ENCODE results near the gene SCYGR5. TPM values are rescaled to one million over a fixed set of nuclear protein-coding genes. Genes with fewer than 3 reads are reported as not detected.

Gene SCYGR5
- polyA plus RNA-seq, 1 donor (not counting 4 experiments of a cell fraction or from before 2014, with no cell fraction given), result not detected

- no peak overlapping the region for H3K27ac ChIP-seq (ENCODE audit: control insufficient read depth, insufficient read depth, low read length)
- FAIRE-seq, result no peak
- H3K9ac ChIP-seq (ENCODE audit: control insufficient read depth, extremely low read depth, insufficient read depth, low read length), result no peak overlapping the region
- H3K79me2 ChIP-seq (ENCODE audit: control insufficient read depth, insufficient read depth, low read length), result no peaks in the 10 kb centered on the region
- H3K9me1 ChIP-seq (ENCODE audit: control insufficient read depth, extremely low read depth, insufficient read depth, low read length), result no peaks in the 10 kb centered on the region
- H3K4me1 ChIP-seq (ENCODE audit: control insufficient read depth, extremely low read depth, insufficient read depth, low read length), result peaks cover 19% of the 10 kb centered on the region
- H3K27me3 ChIP-seq (ENCODE audit: control insufficient read depth, extremely low read depth, insufficient read depth, low read length), result no peaks in the 10 kb centered on the region
- no peak for DNase-seq (ENCODE audit: low read depth, low spot score)
- TF ChIP-seq CTCF (optimal IDR thresholded peaks at IDR 0.05 in 1 of 3, IDR thresholded peaks at IDR 0.05 in 1 of 3, conservative IDR thresholded peaks at IDR 0.05 in 1 of 3; ENCODE audit: extremely low read depth in 1 of 3, insufficient read depth in 2 of 3, low read length in 3 of 3), result no peak
- TF ChIP-seq EZH2 (IDR thresholded peaks at IDR 0.05; ENCODE audit: low read length), result no peak
- dilution Hi-C loops (cut with MboI; ENCODE audit: extremely low pct_ligation_motif_present, low sequenced_read_pairs), result no loop called here
- no peaks in the 10 kb centered on the region for H3K36me3 ChIP-seq (ENCODE audit: control insufficient read depth in 2 of 2, extremely low read depth in 1 of 2, insufficient read depth in 2 of 2, low read length in 2 of 2)
- no peak overlapping the region for H3K4me3 ChIP-seq (ENCODE audit: control insufficient read depth in 2 of 3, extremely low read depth in 1 of 3, insufficient read depth in 2 of 3, low read depth in 1 of 3, low read length in 3 of 3)
- no peak overlapping the region for H3K4me2 ChIP-seq (ENCODE audit: control insufficient read depth, extremely low read depth, insufficient read depth, low read depth, low read length)
- no peak overlapping the region for H2AFZ ChIP-seq (ENCODE audit: control insufficient read depth, low read length)
- H4K20me1 ChIP-seq (ENCODE audit: control insufficient read depth, extremely low read depth, insufficient read depth, low read length), result no peaks in the 10 kb centered on the region
- no peaks in the 10 kb centered on the region for H3K9me3 ChIP-seq (ENCODE audit: control insufficient read depth, low read depth, low read length)
Observed at GRCh38 chr2:227706859-227707258, 40.3 kb downstream of the SCYGR5 start.

GRCh38 chr2:227707390-227707789 lies 40.8 kb downstream of the SCYGR5 start:
- Histone ChIP-seq H3K9ac (ENCODE audit: control insufficient read depth, extremely low read depth, insufficient read depth, low read length) (no peak overlapping the region), H3K79me2 (ENCODE audit: control insufficient read depth, insufficient read depth, low read length) (no peaks in the 10 kb centered on the region), H3K9me1 (ENCODE audit: control insufficient read depth, extremely low read depth, insufficient read depth, low read length) (no peaks in the 10 kb centered on the region), H3K36me3 (ENCODE audit: control insufficient read depth in 2 of 2, extremely low read depth in 1 of 2, insufficient read depth in 2 of 2, low read length in 2 of 2) (no peaks in the 10 kb centered on the region), H3K4me1 (ENCODE audit: control insufficient read depth, extremely low read depth, insufficient read depth, low read length) (peaks cover 19% of the 10 kb centered on the region), H4K20me1 (ENCODE audit: control insufficient read depth, extremely low read depth, insufficient read depth, low read length) (no peaks in the 10 kb centered on the region), H3K4me3 (ENCODE audit: control insufficient read depth in 2 of 3, extremely low read depth in 1 of 3, insufficient read depth in 2 of 3, low read depth in 1 of 3, low read length in 3 of 3) (no peak overlapping the region), H3K27me3 (ENCODE audit: control insufficient read depth, extremely low read depth, insufficient read depth, low read length) (no peaks in the 10 kb centered on the region), H3K27ac (ENCODE audit: control insufficient read depth, insufficient read depth, low read length) (no peak overlapping the region), H3K9me3 (ENCODE audit: control insufficient read depth, low read depth, low read length) (no peaks in the 10 kb centered on the region), H2AFZ (ENCODE audit: control insufficient read depth, low read length) (no peak overlapping the region), H3K4me2 (ENCODE audit: control insufficient read depth, extremely low read depth, insufficient read depth, low read depth, low read length) (no peak overlapping the region)
- no peak for DNase-seq (ENCODE audit: low read depth, low spot score)
- no peak for TF ChIP-seq EZH2 (IDR thresholded peaks at IDR 0.05; ENCODE audit: low read length)
- no peak for TF ChIP-seq CTCF (optimal IDR thresholded peaks at IDR 0.05 in 1 of 3, IDR thresholded peaks at IDR 0.05 in 1 of 3, conservative IDR thresholded peaks at IDR 0.05 in 1 of 3; ENCODE audit: extremely low read depth in 1 of 3, insufficient read depth in 2 of 3, low read length in 3 of 3)
- dilution Hi-C loops (cut with MboI; ENCODE audit: extremely low pct_ligation_motif_present, low sequenced_read_pairs), result no loop called here
- no peak for FAIRE-seq
